AG04450 (cell line): Measurements from ENCODE around the gene LEMD2. TPM values are rescaled to one million over a fixed set of nuclear protein-coding genes. Genes with fewer than 3 reads are reported as not detected.

ENCODE experiments used
- CTCF ChIA-PET: fragments of 300-600, 350-600 bp; formaldehyde crosslinking; extraction: SDS; loops from one replicate; lab custom pipeline; 2022; ENCODE audit warnings: antibody characterized with exemption, inconsistent platforms; lab: Charles Lee
- POLR2A ChIA-PET: fragments of 350-600 bp; formaldehyde crosslinking; extraction: SDS; loops from one replicate; lab custom pipeline; 2021; ENCODE audit warnings: antibody characterized with exemption, inconsistent platforms; lab: Yijun Ruan, JAX
- DNase-seq: peaks from one replicate; pipeline ENCODE4 v3.0.0-alpha.2; 2011; ENCODE audit warnings: low read depth, low spot score
- H3K27ac ChIP-seq: one replicate; pipeline ENCODE4 v1.5.1; 2012; ENCODE audit warnings: low read depth, low read length, control low read depth
- H3K27me3 ChIP-seq: one replicate; pipeline ENCODE4 v1.6.0; 2012; ENCODE audit warnings: low read length; ENCODE audit not compliant: control insufficient read depth, insufficient read depth
- H3K4me3 ChIP-seq: 2 replicates; pipeline ENCODE4 v1.5.1; 2011; ENCODE audit warnings: mild to moderate bottlenecking, low read depth, low read length, control low read depth
- H3K9me3 ChIP-seq: 2 replicates; pipeline ENCODE4 v1.5.1; 2012; ENCODE audit warnings: low read length; ENCODE audit not compliant: control insufficient read depth, insufficient read depth
- CTCF ChIP-seq: IDR thresholded peaks from 2 replicates; pipeline ENCODE4 v1.5.1; 2011; ENCODE audit warnings: low read depth, low read length, control low read depth, inconsistent platforms
- polyA plus RNA-seq: library from polyadenylated mRNA; depleted of rRNA; stranded (reverse); fragments of >200 nt; gene quantifications from 2 replicates; pipeline ENCODE4 v1.2.3, GENCODE V29; 2011

Gene LEMD2
- polyA plus RNA-seq, 1 experiment = 47.4 TPM

DNA sequence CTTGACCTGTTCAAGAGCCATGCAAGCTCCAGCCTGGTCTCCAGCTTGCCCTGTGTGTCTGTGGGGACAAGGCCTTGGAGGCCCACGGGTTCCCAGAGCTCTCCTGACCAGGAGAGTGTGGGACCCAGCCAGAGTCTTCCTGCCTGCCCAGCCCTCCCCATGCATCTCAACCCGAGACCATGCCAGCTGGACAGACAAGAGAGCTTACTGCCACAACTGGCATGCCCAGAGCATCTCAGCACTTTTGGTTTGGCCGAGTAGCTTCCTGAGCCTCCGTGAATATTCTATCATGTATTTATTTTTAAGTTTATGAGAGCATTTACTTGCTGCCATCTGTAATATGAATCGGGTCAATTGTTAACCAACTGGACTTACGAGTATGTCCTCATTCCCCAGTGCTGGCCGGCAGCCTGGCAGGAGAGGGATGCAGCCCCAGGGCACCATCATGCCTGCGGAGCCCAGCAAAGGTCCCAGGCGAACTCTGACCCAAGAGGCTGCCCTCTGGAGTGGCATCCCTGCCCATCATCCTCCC lies 57.1 kb downstream of the LEMD2 start:
- no peak for DNase-seq
- POLR2A ChIA-PET = no interaction called here

DNA sequence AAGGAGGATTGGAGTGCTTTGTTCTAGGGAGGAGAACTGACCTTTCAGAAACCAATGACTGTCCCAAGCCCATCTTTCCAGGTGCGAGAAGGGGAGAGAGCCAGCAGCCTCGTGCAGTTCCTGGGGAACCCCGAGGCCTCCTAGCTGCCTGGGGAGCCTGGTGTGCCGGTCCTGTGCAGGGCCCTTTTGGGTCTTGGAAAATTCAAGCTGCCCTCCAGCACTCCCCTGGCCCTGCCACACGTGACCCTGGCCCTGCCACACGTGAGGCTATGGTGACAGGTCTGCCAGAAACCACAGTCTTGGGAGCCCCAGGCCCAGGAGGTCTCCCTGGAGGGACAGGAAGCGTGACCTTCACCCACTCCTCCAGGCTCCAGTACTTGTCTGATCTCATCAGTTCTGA lies 57.9 kb downstream of the LEMD2 start:
- POLR2A ChIA-PET = no interaction called here
- Histone ChIP-seq H3K9me3 (no peaks in the 10 kb centered on the region), H3K4me3 (no peak overlapping the region), H3K27me3 (peaks cover 7% of the 10 kb centered on the region), H3K27ac (no peak overlapping the region)
- DNase-seq = no peak
- CTCF ChIA-PET = interaction anchor here (2.2 kb wide), 1 partner anchor 13 kb away, joined by 8 read pairs; no protein-coding TSS in a partner anchor
- TF ChIP-seq CTCF = no peak

More for the DNA sequence above, 57.1 kb downstream of the LEMD2 start:
- H3K27ac ChIP-seq = no peak overlapping the region
- peaks cover 7% of the 10 kb centered on the region for H3K27me3 ChIP-seq
- H3K4me3 ChIP-seq = no peak overlapping the region
- CTCF ChIA-PET = interaction anchor here (2.2 kb wide), 1 partner anchor 13 kb away, joined by 8 read pairs; no protein-coding TSS in a partner anchor
- TF ChIP-seq CTCF = no peak
- H3K9me3 ChIP-seq = no peaks in the 10 kb centered on the region

DNA sequence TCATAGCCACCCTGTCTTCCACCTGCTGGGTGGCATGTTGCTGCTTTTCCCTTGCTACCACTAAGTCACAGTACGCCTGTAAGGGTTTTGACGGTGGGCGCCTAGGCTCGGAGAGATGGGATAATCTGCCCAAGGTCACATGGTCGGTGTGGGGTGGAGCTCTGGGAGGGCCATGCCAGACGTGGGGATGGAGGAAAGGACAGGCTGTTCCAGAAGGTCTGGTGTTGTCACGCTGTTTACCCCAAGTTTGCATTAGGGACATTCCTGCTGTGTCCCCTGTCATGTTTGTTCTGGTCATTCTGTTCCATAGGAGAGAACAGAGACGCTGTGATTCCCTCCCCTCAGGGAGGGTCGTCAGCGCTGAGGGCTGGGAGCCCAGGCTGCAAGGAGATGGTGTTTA lies 58.3 kb downstream of the LEMD2 start:
- Histone ChIP-seq H3K4me3 (no peak overlapping the region), H3K27me3 (peaks cover 7% of the 10 kb centered on the region), H3K9me3 (no peaks in the 10 kb centered on the region), H3K27ac (no peak overlapping the region)
- ChIA-PET POLR2A (no interaction called here), CTCF (no interaction called here)
- no peak for TF ChIP-seq CTCF
- no peak for DNase-seq

GRCh38 chr6:33729059-33729458 lies 59.9 kb downstream of the LEMD2 start:
- H3K9me3 ChIP-seq = no peaks in the 10 kb centered on the region
- H3K27me3 ChIP-seq = peaks cover 10% of the 10 kb centered on the region
- no peak overlapping the region for H3K27ac ChIP-seq
- no peak for TF ChIP-seq CTCF
- DNase-seq = no peak
- POLR2A ChIA-PET = no interaction called here
- no peak overlapping the region for H3K4me3 ChIP-seq
- CTCF ChIA-PET = no interaction called here

GRCh38 chr6:33728438-33728837 lies 60.5 kb downstream of the LEMD2 start:
- no peak overlapping the region for H3K27ac ChIP-seq
- ChIA-PET CTCF (interaction anchor here (1.1 kb wide), 1 partner anchor 27 kb away, joined by 3 read pairs; no protein-coding TSS in a partner anchor), POLR2A (no interaction called here)
- TF ChIP-seq CTCF = no peak
- H3K4me3 ChIP-seq = no peak overlapping the region
- DNase-seq = no peak
- peaks cover 15% of the 10 kb centered on the region for H3K27me3 ChIP-seq
- no peaks in the 10 kb centered on the region for H3K9me3 ChIP-seq
